K562 (cell line): ENCODE data around the gene NTM.

Experiments used
- ARNT ChIP-seq, 2 experiments: fragments of 450-650 bp; IDR thresholded peaks; 2 replicates each; pipeline ENCODE4 v1.6.1; 2016; ENCODE audit warnings: mild to moderate bottlenecking in 1 of 2
- BHLHE40 ChIP-seq: IDR thresholded peaks from 2 replicates; pipeline ENCODE4 v1.6.1; 2011; ENCODE audit warnings: low read length, improper control_type of control experiment
- JUNB ChIP-seq: fragments of 450-650 bp; formaldehyde crosslinking; conservative IDR thresholded peaks from 2 replicates; pipeline ENCODE4 v1.4.0; 2020; ENCODE audit warnings: mild to moderate bottlenecking
- TAF1 ChIP-seq: IDR thresholded peaks from 2 replicates; pipeline ENCODE4 v1.6.1; 2011; ENCODE audit warnings: mild to moderate bottlenecking, low read length, moderate library complexity; ENCODE audit not compliant: insufficient read depth, control insufficient read depth, severe bottlenecking; ENCODE audit errors: extremely low read depth
- TARDBP ChIP-seq: fragments of 450-650 bp; IDR thresholded peaks from 2 replicates; pipeline ENCODE4 v1.6.1; 2016
- ZBTB33 ChIP-seq: sonication (generic); formaldehyde crosslinking; IDR thresholded peaks from 2 replicates; pipeline ENCODE4 v1.8.1; 2023; ENCODE audit warnings: mild to moderate bottlenecking, missing genetic modification reagents
- ZNF318 ChIP-seq, 2 experiments: fragments of 450-650 bp; IDR thresholded peaks; 2 replicates each; pipeline ENCODE4 v1.6.1; 2016; ENCODE audit warnings: mild to moderate bottlenecking in 2 of 2, borderline replicate concordance in 1 of 2, low read depth in 1 of 2, moderate library complexity in 1 of 2
- ZNF583 ChIP-seq: fragments of 250-450 bp; sonication (Bioruptor Pico); IDR thresholded peaks from 2 replicates; pipeline ENCODE4 v1.4.0; 2020
- TF ChIP-seq, protein P1 (sequence below), 3 experiments: IDR thresholded peaks in 2 of 3; conservative IDR thresholded peaks in 1 of 3; 2 replicates each; pipeline ENCODE4 v1.5.1; 2011 to 2012; ENCODE audit warnings: low read length in 3 of 3, mild to moderate bottlenecking in 3 of 3, control low read depth in 2 of 3, improper control_type of control experiment in 1 of 3, inconsistent platforms in 1 of 3, low read depth in 1 of 3, mixed read lengths in 1 of 3, moderate library complexity in 1 of 3; ENCODE audit not compliant: insufficient read depth in 2 of 3

GRCh38 chr11:132346558-132347148, 976.2 kb downstream of the NTM start:
- TF ChIP-seq ZNF318 (IDR thresholded peaks at IDR 0.05; ENCODE audit: borderline replicate concordance in 1 of 2, low read depth in 1 of 2) (no peak), ZNF583 (no peak), ZBTB33 (CRISPR knock-in tag) (no peak), TAF1 (no peak), ARNT (IDR thresholded peaks at IDR 0.05) (no peak), BHLHE40 (no peak), TARDBP (no peak), JUNB (no peak)
- TF ChIP-seq, protein P1, sequence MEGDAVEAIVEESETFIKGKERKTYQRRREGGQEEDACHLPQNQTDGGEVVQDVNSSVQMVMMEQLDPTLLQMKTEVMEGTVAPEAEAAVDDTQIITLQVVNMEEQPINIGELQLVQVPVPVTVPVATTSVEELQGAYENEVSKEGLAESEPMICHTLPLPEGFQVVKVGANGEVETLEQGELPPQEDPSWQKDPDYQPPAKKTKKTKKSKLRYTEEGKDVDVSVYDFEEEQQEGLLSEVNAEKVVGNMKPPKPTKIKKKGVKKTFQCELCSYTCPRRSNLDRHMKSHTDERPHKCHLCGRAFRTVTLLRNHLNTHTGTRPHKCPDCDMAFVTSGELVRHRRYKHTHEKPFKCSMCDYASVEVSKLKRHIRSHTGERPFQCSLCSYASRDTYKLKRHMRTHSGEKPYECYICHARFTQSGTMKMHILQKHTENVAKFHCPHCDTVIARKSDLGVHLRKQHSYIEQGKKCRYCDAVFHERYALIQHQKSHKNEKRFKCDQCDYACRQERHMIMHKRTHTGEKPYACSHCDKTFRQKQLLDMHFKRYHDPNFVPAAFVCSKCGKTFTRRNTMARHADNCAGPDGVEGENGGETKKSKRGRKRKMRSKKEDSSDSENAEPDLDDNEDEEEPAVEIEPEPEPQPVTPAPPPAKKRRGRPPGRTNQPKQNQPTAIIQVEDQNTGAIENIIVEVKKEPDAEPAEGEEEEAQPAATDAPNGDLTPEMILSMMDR (IDR thresholded peaks at IDR 0.05 in 2 of 3, conservative IDR thresholded peaks at IDR 0.05 in 1 of 3; ENCODE audit: insufficient read depth in 2 of 3, low read depth in 1 of 3, low read length in 3 of 3), result no peak
